HG02870 (cell line): ENCODE results near the gene ZSCAN31.
"Not testable (repeated sequence)": the region's sequence is repeated elsewhere in the genome, so short reads cannot be mapped to it uniquely, and the experiment has no call there.

ENCODE experiments used
- ATAC-seq: cut with Tn5 transposase; IDR thresholded peaks from one replicate; pipeline ENCODE4 v1.9.1; 2021; ENCODE audit warnings: mild to moderate bottlenecking, moderate library complexity; ENCODE audit not compliant: unreplicated experiment

Gene ZSCAN31

DNA sequence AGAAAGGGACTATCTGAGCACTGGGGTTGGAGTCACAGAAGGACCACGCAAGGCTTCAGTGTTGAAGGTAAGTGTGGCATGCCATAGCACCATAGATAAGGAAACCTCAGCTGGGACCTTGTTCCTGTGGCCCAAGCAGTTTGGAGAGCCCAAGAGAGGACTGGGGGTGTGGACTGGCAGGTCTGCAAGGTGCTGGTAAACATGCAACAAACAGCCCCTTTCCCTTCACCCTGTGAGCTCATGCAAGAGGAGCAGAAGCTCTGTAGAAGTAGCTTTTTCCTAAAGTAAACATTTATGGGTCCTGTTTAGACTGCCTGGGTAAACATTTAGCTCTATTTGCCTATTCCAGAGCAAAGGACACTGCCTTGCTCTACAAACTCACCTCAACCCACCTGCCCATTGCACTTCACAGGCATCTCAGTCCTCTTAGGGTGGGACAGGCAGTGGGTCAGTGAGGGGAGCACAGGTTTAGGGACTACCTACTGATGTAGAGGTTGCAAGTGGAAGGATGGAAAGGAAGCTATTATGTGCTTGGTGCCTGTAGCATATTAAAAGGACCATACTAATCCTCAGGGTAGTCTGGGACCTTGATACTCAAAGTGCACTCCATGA, 12.0 kb downstream of the ZSCAN31 start:
- ATAC-seq = no peak

DNA sequence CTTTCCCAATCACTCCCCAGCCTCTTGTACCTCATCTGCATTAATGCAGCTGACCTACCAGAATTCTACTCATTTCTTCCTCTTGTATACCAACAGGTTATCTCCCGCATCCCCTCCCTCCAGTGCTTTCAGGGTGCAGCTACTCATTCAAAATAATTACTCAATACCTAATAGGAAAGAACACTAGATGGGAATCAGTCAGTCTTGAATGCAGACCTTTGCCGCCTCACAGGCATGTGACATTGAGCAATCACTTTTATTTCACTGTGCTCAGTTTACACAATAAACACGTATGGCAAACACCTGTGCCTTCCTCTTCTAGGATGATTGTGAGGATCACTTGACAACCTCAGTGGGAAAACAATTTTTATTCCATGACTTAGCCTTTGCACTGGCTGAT, 13.3 kb downstream of the ZSCAN31 start:
- no peak for ATAC-seq

DNA sequence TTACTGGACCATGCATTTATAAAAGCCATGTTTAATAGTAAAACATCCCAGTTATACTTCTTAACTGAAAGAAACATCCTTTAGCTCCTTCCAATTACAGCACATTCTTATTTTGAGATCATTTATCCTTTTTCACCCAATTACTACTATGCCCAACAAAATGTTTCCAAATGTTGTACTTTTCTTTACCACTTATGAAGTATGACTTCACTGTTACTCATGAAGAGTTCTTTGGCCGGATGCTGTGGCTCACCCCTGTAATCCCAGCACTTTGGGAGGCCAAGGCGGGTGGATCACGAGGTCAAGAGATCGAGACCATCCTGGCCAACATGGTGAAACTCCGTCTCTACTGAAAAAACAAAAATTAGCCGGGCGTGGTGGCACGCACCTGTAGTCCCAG, 18.1 kb downstream of the ZSCAN31 start:
- not testable (repeated sequence) for ATAC-seq

GRCh38 chr6:28315628-28316027, 20.3 kb downstream of the ZSCAN31 start:
- ATAC-seq = no peak

DNA sequence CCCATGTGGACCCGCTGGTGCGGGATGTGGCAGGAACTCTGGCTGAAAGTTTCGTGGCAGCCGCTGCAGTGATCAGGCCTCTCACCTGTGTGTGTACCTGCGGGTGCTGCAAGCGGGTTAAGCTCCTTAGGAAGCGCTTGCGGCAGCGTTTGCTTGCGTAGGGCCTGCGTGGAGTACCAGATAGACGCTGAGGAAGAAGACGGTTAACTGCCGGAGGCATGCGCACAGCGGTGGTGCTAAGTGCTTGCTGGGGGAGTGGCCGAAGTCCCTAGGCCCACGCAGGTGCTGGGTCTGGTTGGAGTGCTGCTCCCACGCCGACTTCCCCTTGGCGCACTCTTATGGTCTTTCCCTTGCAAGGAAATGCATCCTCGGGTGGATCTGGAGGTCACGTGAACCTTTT, 23.0 kb downstream of the ZSCAN31 start:
- no peak for ATAC-seq

DNA sequence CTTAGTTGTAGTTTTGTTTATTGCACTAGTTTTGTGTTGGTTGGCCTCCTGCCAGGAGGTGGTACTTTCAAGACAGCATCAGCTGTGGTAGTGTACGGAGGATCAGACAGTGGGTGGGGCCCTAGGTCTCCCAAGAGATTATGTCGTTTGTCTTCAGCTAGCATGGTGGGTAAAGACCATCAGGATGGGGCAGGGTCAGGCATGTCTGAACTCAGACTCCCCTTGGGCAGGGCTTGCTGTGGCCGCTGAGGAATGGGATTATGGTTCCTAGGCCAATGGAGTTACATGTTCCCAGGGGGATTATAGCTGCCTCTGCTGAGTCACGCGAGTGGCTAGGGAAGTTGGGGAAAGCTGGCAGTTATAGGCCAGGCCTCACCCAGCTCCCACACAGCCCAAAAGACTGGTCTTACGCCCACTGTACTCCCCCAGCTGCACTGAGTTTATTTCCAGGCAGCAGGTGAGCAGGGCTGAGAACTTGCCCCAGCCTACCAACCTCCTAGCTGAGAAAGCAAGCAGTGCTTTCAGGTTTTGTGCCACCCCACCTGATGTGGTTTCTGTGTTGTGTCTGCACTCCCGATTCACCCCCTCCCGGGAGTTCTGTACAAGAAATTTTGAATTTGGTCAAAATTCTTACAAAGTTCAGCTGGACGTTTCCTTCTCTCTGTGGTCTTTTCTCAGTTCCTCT, 24.7 kb downstream of the ZSCAN31 start:
- no peak for ATAC-seq

- ATAC-seq = not testable (repeated sequence)
These were observed 29.6 kb downstream of the ZSCAN31 start for GRCh38 chr6:28306363-28306762.

- peak; percentile 81 for ATAC-seq
These were observed 32.4 kb downstream of the ZSCAN31 start for GRCh38 chr6:28303570-28303969.

DNA sequence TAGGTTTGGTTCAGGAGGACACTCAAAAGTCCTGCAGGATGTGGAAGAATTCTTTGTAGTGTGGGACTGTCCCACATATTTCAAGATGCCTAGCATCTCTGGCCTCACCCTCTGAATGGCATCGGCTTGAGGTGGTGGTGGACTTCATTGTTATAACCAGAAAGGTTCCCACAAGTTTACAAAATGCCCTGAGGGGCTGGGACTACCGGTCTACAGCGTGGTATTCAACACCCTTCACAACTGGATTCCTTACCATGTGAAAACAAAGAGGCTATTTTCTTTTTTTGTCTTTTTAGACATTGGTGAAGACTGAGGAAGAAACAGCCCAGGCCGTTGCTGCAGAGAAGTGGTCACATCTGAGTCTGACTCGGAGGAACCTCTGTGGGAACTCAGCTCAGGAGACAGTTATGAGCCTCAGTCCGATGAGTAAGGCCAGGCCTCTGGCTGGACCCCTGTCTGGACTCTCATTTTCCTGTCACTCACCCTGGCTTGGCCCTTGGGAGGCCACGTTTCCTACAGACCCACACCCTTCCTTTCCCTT, 39.4 kb downstream of the ZSCAN31 start:
- ATAC-seq = no peak

GRCh38 chr6:28295326-28295725, 40.6 kb downstream of the ZSCAN31 start:
- ATAC-seq = no peak

- no peak for ATAC-seq
These were observed 44.4 kb downstream of the ZSCAN31 start for GRCh38 chr6:28291573-28291972.

- no peak for ATAC-seq
These were observed 53.0 kb downstream of the ZSCAN31 start for GRCh38 chr6:28282926-28283325.

GRCh38 chr6:28281288-28282064, 54.5 kb downstream of the ZSCAN31 start, which contains the start of gene PGBD1:
PGBD1 (plus strand) TSS chr6:28281572; CDS start chr6:28283814, 2,242 bp downstream.
- peak; percentile 74 for ATAC-seq

- ATAC-seq = no peak
These were observed 55.2 kb downstream of the ZSCAN31 start for GRCh38 chr6:28280595-28281287.

DNA sequence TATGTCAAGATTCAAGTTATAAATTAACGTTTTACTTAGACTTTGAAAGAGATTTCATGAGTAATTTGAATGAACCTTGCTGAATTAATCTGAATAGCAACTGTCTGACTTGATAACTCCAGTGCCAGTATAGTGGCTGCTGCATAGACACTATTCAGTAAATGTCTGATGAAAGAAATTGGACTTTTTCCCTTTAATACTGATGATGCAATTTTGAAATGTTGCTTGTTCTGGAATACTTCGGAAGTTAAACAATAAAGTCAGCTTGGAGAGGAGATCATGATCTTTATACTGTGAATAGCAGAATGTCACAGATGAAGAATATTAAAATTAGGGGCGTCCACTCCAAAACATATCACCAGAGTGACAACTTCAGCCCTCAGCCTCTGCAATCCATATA, 58.2 kb downstream of the ZSCAN31 start:
- no peak for ATAC-seq

DNA sequence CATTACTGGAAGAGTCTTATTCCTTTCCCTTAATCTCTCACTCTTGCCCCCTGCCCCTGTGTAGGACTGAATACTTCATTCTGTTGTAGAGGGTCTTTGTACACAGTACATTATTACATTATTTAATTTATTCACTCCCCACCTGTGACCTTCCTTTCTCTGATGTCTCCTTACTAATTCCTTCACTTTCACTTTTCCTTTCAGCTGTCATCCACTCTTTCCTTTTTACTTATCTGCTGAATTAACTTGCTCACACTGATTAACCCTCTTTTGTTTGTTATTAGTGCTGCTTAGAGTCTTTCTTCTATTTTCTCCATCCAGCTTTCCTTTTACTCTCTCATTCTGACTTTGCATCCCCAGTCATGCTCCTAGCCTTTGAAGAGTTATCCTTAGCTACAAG, 61.1 kb downstream of the ZSCAN31 start:
- ATAC-seq = no peak
